HepG2 (cell line): Measurements from ENCODE around the gene ZNF75A. TPM values are rescaled to one million over a fixed set of nuclear protein-coding genes. Genes with fewer than 3 reads are reported as not detected.

Source experiments
- FOXA3 ChIP-seq: IDR thresholded peaks from 2 replicates; pipeline ENCODE4 v1.6.1; 2016; ENCODE audit warnings: missing genetic modification reagents, missing compliant biosample characterization
- FOXP4 ChIP-seq: sonication (generic); formaldehyde crosslinking; IDR thresholded peaks from 2 replicates; pipeline ENCODE4 v1.4.0; 2020; ENCODE audit warnings: missing genetic modification reagents
- GATAD2A ChIP-seq: IDR thresholded peaks from 2 replicates; pipeline ENCODE4 v1.6.1; 2016
- KDM1A ChIP-seq: IDR thresholded peaks from 2 replicates; pipeline ENCODE4 v1.6.1; 2016; ENCODE audit warnings: missing compliant biosample characterization
- SALL1 ChIP-seq: sonication (generic); formaldehyde crosslinking; IDR thresholded peaks from 2 replicates; pipeline ENCODE4 v1.8.0; 2022; ENCODE audit warnings: mild to moderate bottlenecking, missing genetic modification reagents
- TCF7 ChIP-seq: sonication (generic); IDR thresholded peaks from 2 replicates; pipeline ENCODE4 v1.6.1; 2016; ENCODE audit warnings: antibody characterized with exemption, low read depth
- TEAD3 ChIP-seq: optimal IDR thresholded peaks from 2 replicates; pipeline ENCODE3; 2016; ENCODE audit warnings: borderline replicate concordance
- ZNF451 ChIP-seq: sonication (generic); formaldehyde crosslinking; IDR thresholded peaks from 2 replicates; pipeline ENCODE4 v1.5.0; 2020; ENCODE audit warnings: mild to moderate bottlenecking, missing genetic modification reagents
- ZNF784 ChIP-seq: sonication (generic); formaldehyde crosslinking; IDR thresholded peaks from 2 replicates; pipeline ENCODE4 v1.5.1; 2020; ENCODE audit warnings: missing genetic modification reagents, mild to moderate bottlenecking, borderline replicate concordance
- polyA plus RNA-seq, 8 experiments: library from polyadenylated mRNA; depleted of rRNA in 3 of 8; stranded (reverse) in 7 of 8; unstranded in 1 of 8; fragments of >200 nt; fragmentation: Illumina TruSeq in 4 of 8; extraction: Trizol in 4 of 8; gene quantifications; 2 replicates each; pipeline versions ENCODE4 v1.2.1 to v1.2.3, GENCODE V29; 2011 to 2016; ENCODE audit warnings: low read depth in 4 of 8, missing spikeins in 1 of 8, mixed read lengths in 1 of 8; ENCODE audit not compliant: insufficient read depth in 1 of 8
- total RNA-seq, 5 experiments: library from RNA; depleted of rRNA; stranded (reverse); fragments of >200 nt; fragmentation: Illumina TruSeq; extraction: Trizol; gene quantifications; 2 replicates each; pipeline ENCODE4 v1.2.3, GENCODE V29; 2016; ENCODE audit warnings: low read depth in 1 of 5
- TF ChIP-seq, protein P1 (sequence below): IDR thresholded peaks from 2 replicates; pipeline ENCODE4 v1.6.1; 2016; ENCODE audit warnings: missing genetic modification reagents, missing compliant biosample characterization
- TF ChIP-seq, protein P2 (sequence below): sonication (generic); formaldehyde crosslinking; IDR thresholded peaks from 2 replicates; pipeline ENCODE4 v1.5.0; 2020; ENCODE audit warnings: mild to moderate bottlenecking, missing genetic modification reagents, moderate library complexity
- TF ChIP-seq, protein P3 (sequence below): sonication (generic); formaldehyde crosslinking; IDR thresholded peaks from 2 replicates; pipeline ENCODE4 v1.8.0; 2022; ENCODE audit warnings: missing genetic modification reagents, mild to moderate bottlenecking, borderline replicate concordance
- TF ChIP-seq, protein P4 (sequence below): sonication (generic); formaldehyde crosslinking; IDR thresholded peaks from 2 replicates; pipeline ENCODE4 v1.4.0; 2020; ENCODE audit warnings: missing genetic modification reagents

The ZNF75A gene
- total and polyA plus RNA-seq, 2 of the 13 experiments (the other 11 are each of a cell fraction or from before 2014, with no cell fraction given) = 1.4 to 2.1 TPM

- no peak for TF ChIP-seq ZNF451 (CRISPR knock-in tag)
- TF ChIP-seq, protein P1, sequence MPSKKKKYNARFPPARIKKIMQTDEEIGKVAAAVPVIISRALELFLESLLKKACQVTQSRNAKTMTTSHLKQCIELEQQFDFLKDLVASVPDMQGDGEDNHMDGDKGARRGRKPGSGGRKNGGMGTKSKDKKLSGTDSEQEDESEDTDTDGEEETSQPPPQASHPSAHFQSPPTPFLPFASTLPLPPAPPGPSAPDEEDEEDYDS (CRISPR knock-in tag) = no peak
- TF ChIP-seq, protein P2, sequence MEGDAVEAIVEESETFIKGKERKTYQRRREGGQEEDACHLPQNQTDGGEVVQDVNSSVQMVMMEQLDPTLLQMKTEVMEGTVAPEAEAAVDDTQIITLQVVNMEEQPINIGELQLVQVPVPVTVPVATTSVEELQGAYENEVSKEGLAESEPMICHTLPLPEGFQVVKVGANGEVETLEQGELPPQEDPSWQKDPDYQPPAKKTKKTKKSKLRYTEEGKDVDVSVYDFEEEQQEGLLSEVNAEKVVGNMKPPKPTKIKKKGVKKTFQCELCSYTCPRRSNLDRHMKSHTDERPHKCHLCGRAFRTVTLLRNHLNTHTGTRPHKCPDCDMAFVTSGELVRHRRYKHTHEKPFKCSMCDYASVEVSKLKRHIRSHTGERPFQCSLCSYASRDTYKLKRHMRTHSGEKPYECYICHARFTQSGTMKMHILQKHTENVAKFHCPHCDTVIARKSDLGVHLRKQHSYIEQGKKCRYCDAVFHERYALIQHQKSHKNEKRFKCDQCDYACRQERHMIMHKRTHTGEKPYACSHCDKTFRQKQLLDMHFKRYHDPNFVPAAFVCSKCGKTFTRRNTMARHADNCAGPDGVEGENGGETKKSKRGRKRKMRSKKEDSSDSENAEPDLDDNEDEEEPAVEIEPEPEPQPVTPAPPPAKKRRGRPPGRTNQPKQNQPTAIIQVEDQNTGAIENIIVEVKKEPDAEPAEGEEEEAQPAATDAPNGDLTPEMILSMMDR (CRISPR knock-in tag) = no peak
- TF ChIP-seq, protein P3, sequence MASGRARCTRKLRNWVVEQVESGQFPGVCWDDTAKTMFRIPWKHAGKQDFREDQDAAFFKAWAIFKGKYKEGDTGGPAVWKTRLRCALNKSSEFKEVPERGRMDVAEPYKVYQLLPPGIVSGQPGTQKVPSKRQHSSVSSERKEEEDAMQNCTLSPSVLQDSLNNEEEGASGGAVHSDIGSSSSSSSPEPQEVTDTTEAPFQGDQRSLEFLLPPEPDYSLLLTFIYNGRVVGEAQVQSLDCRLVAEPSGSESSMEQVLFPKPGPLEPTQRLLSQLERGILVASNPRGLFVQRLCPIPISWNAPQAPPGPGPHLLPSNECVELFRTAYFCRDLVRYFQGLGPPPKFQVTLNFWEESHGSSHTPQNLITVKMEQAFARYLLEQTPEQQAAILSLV (CRISPR knock-in tag) = no peak
- TF ChIP-seq GATAD2A (CRISPR knock-in tag) = 0 out of 2 replicates have a peak, but pooled peaks have one; percentile 34
- TF ChIP-seq TCF7 = no peak
- TF ChIP-seq FOXP4 (CRISPR knock-in tag) = peak; percentile 55; the same call in 1 of the 2 replicates
- TF ChIP-seq TEAD3 (CRISPR knock-in tag) = no peak
- TF ChIP-seq ZNF784 (CRISPR knock-in tag) = no peak
- TF ChIP-seq, protein P4, sequence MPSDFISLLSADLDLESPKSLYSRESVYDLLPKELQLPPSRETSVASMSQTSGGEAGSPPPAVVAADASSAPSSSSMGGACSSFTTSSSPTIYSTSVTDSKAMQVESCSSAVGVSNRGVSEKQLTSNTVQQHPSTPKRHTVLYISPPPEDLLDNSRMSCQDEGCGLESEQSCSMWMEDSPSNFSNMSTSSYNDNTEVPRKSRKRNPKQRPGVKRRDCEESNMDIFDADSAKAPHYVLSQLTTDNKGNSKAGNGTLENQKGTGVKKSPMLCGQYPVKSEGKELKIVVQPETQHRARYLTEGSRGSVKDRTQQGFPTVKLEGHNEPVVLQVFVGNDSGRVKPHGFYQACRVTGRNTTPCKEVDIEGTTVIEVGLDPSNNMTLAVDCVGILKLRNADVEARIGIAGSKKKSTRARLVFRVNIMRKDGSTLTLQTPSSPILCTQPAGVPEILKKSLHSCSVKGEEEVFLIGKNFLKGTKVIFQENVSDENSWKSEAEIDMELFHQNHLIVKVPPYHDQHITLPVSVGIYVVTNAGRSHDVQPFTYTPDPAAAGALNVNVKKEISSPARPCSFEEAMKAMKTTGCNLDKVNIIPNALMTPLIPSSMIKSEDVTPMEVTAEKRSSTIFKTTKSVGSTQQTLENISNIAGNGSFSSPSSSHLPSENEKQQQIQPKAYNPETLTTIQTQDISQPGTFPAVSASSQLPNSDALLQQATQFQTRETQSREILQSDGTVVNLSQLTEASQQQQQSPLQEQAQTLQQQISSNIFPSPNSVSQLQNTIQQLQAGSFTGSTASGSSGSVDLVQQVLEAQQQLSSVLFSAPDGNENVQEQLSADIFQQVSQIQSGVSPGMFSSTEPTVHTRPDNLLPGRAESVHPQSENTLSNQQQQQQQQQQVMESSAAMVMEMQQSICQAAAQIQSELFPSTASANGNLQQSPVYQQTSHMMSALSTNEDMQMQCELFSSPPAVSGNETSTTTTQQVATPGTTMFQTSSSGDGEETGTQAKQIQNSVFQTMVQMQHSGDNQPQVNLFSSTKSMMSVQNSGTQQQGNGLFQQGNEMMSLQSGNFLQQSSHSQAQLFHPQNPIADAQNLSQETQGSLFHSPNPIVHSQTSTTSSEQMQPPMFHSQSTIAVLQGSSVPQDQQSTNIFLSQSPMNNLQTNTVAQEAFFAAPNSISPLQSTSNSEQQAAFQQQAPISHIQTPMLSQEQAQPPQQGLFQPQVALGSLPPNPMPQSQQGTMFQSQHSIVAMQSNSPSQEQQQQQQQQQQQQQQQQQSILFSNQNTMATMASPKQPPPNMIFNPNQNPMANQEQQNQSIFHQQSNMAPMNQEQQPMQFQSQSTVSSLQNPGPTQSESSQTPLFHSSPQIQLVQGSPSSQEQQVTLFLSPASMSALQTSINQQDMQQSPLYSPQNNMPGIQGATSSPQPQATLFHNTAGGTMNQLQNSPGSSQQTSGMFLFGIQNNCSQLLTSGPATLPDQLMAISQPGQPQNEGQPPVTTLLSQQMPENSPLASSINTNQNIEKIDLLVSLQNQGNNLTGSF = no peak
- 0 out of 2 replicates have a peak, but pooled peaks have one; percentile 8 for TF ChIP-seq FOXA3 (CRISPR knock-in tag)
- no peak for TF ChIP-seq KDM1A
- TF ChIP-seq SALL1 (CRISPR knock-in tag) = peak; percentile 52; the same call in 1 of the 2 replicates
Measured at GRCh38 chr16:3268294-3268693, 37.0 kb upstream of the ZNF75A start (continued).
